SK-N-SH (cell line): ENCODE measurements around the gene FYB2.

Experiments used
- EZH2phosphoT487 ChIP-seq: fragments of 200-600 bp; sonication (generic); IDR thresholded peaks from 2 replicates; pipeline ENCODE4 v1.6.1; 2017; ENCODE audit warnings: low read depth, mixed run types, mild to moderate bottlenecking, antibody characterized with exemption, moderate library complexity, borderline replicate concordance
- RXRA ChIP-seq: IDR thresholded peaks from 2 replicates; pipeline ENCODE4 v1.4.0; 2012; ENCODE audit warnings: low read depth, mild to moderate bottlenecking, borderline replicate concordance
- TAF1 ChIP-seq: IDR thresholded peaks from 2 replicates; pipeline ENCODE4 v1.6.1; 2012; ENCODE audit warnings: low read depth, mild to moderate bottlenecking, low read length, moderate library complexity, borderline replicate concordance
- YY1 ChIP-seq: IDR thresholded peaks from 2 replicates; pipeline ENCODE4 v1.4.0; 2012; ENCODE audit warnings: low read depth, mild to moderate bottlenecking
- TF ChIP-seq, protein P1 (sequence below): fragments of 200-600 bp; sonication (generic); IDR thresholded peaks from 2 replicates; pipeline ENCODE4 v1.6.1; 2017; ENCODE audit warnings: antibody characterized with exemption, mild to moderate bottlenecking, moderate library complexity
- TF ChIP-seq, protein P2 (sequence below): IDR thresholded peaks from 2 replicates; pipeline ENCODE4; 2012
- TF ChIP-seq, protein P3 (sequence below): IDR thresholded peaks from 2 replicates; pipeline ENCODE4 v1.6.1; 2012; ENCODE audit warnings: mild to moderate bottlenecking, low read depth, low read length, moderate library complexity
- TF ChIP-seq, protein P4 (sequence below): IDR thresholded peaks from 2 replicates; pipeline ENCODE4 v1.4.0; 2012; ENCODE audit warnings: low read depth, borderline replicate concordance

DNA sequence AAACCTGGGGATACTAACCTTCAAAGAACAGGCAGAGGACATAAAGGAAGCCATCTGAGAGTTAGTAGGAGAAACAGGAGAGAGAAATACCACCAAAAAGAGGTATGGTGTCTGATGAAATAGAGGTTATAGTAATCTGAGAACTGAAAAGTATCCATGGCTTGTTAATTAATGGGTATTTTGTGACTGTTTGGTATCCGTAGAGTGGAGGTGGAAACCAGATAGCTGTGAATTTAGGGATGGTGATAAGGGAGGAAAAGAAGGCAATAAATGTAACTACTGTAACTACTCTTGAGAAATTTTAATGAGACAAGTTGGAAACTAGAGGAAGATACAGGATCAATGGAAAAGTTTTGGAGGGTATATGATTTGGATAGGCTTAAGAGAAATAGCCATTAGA is 146.6 kb downstream of the FYB2 start:
- TF ChIP-seq, protein P1, sequence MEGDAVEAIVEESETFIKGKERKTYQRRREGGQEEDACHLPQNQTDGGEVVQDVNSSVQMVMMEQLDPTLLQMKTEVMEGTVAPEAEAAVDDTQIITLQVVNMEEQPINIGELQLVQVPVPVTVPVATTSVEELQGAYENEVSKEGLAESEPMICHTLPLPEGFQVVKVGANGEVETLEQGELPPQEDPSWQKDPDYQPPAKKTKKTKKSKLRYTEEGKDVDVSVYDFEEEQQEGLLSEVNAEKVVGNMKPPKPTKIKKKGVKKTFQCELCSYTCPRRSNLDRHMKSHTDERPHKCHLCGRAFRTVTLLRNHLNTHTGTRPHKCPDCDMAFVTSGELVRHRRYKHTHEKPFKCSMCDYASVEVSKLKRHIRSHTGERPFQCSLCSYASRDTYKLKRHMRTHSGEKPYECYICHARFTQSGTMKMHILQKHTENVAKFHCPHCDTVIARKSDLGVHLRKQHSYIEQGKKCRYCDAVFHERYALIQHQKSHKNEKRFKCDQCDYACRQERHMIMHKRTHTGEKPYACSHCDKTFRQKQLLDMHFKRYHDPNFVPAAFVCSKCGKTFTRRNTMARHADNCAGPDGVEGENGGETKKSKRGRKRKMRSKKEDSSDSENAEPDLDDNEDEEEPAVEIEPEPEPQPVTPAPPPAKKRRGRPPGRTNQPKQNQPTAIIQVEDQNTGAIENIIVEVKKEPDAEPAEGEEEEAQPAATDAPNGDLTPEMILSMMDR = no peak
- TF ChIP-seq, protein P2, sequence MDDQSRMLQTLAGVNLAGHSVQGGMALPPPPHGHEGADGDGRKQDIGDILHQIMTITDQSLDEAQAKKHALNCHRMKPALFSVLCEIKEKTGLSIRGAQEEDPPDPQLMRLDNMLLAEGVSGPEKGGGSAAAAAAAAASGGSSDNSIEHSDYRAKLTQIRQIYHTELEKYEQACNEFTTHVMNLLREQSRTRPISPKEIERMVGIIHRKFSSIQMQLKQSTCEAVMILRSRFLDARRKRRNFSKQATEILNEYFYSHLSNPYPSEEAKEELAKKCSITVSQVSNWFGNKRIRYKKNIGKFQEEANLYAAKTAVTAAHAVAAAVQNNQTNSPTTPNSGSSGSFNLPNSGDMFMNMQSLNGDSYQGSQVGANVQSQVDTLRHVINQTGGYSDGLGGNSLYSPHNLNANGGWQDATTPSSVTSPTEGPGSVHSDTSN = no peak
- TF ChIP-seq, protein P3, sequence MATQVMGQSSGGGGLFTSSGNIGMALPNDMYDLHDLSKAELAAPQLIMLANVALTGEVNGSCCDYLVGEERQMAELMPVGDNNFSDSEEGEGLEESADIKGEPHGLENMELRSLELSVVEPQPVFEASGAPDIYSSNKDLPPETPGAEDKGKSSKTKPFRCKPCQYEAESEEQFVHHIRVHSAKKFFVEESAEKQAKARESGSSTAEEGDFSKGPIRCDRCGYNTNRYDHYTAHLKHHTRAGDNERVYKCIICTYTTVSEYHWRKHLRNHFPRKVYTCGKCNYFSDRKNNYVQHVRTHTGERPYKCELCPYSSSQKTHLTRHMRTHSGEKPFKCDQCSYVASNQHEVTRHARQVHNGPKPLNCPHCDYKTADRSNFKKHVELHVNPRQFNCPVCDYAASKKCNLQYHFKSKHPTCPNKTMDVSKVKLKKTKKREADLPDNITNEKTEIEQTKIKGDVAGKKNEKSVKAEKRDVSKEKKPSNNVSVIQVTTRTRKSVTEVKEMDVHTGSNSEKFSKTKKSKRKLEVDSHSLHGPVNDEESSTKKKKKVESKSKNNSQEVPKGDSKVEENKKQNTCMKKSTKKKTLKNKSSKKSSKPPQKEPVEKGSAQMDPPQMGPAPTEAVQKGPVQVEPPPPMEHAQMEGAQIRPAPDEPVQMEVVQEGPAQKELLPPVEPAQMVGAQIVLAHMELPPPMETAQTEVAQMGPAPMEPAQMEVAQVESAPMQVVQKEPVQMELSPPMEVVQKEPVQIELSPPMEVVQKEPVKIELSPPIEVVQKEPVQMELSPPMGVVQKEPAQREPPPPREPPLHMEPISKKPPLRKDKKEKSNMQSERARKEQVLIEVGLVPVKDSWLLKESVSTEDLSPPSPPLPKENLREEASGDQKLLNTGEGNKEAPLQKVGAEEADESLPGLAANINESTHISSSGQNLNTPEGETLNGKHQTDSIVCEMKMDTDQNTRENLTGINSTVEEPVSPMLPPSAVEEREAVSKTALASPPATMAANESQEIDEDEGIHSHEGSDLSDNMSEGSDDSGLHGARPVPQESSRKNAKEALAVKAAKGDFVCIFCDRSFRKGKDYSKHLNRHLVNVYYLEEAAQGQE = no peak
- no peak for TF ChIP-seq TAF1
- TF ChIP-seq YY1 = no peak
- TF ChIP-seq, protein P4, sequence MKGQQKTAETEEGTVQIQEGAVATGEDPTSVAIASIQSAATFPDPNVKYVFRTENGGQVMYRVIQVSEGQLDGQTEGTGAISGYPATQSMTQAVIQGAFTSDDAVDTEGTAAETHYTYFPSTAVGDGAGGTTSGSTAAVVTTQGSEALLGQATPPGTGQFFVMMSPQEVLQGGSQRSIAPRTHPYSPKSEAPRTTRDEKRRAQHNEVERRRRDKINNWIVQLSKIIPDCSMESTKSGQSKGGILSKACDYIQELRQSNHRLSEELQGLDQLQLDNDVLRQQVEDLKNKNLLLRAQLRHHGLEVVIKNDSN = no peak
- no peak for TF ChIP-seq EZH2phosphoT487
- TF ChIP-seq RXRA = no peak
